Vagina (tissue), 2 donors: ENCODE measurements around the gene CENATAC.

Experiments
- POLR2A ChIP-seq, 2 donors: fragments of 450-650 bp; IDR thresholded peaks; one replicate each; pipeline ENCODE4 v1.6.1; 2017; ENCODE audit warnings: antibody characterized with exemption in 2 of 2, mild to moderate bottlenecking in 2 of 2, moderate library complexity in 2 of 2
- TF ChIP-seq, protein P1 (sequence below), 3 experiments: fragments of 450-650 bp in 2 of 3; fragments of 200-600 bp in 1 of 3; sonication (generic) in 1 of 3; IDR thresholded peaks; one replicate each; pipeline ENCODE4 v1.5.1; 2017 to 2019; ENCODE audit warnings: antibody characterized with exemption in 3 of 3, mild to moderate bottlenecking in 2 of 3, moderate library complexity in 2 of 3

DNA sequence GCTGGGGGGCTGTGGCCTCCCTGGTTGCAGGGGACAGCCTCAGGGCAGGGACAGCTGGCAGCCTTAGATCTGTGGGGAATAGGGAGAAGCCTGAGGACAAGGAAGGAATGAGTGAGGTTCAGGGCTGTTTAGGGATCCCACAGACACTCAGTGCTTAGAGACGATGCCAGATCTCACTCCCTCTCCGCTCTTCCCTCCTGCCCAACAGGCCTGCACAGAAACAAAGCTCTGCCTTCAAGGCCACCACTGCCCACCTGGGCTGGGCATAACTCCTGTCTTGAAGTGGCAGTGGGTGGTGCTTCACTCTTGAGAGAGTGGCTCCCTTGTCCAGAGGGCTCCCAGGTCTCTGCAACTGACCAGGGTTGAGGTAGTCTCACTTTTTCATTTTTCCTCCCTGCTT lies 13.1 kb upstream of the CENATAC start:
- TF ChIP-seq, protein P1, sequence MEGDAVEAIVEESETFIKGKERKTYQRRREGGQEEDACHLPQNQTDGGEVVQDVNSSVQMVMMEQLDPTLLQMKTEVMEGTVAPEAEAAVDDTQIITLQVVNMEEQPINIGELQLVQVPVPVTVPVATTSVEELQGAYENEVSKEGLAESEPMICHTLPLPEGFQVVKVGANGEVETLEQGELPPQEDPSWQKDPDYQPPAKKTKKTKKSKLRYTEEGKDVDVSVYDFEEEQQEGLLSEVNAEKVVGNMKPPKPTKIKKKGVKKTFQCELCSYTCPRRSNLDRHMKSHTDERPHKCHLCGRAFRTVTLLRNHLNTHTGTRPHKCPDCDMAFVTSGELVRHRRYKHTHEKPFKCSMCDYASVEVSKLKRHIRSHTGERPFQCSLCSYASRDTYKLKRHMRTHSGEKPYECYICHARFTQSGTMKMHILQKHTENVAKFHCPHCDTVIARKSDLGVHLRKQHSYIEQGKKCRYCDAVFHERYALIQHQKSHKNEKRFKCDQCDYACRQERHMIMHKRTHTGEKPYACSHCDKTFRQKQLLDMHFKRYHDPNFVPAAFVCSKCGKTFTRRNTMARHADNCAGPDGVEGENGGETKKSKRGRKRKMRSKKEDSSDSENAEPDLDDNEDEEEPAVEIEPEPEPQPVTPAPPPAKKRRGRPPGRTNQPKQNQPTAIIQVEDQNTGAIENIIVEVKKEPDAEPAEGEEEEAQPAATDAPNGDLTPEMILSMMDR (IDR thresholded peaks at IDR 0.05): no peak
- TF ChIP-seq POLR2A (IDR thresholded peaks at IDR 0.05): no peak
